BLaER1 (cell line): ENCODE measurements around the gene LRRC8D.

Experiments
- H3K27ac ChIP-seq: shearing (Covaris generic); formaldehyde crosslinking; 2 replicates; pipeline ENCODE4 v1.8.1; 2022
- H3K27me3 ChIP-seq: shearing (Covaris generic); formaldehyde crosslinking; 2 replicates; pipeline ENCODE4 v1.8.1; 2022
- H3K36me3 ChIP-seq: shearing (Covaris generic); formaldehyde crosslinking; 2 replicates; pipeline ENCODE4 v1.8.1; 2022
- H3K4me1 ChIP-seq: shearing (Covaris generic); formaldehyde crosslinking; 2 replicates; pipeline ENCODE4 v1.8.1; 2022
- H3K4me2 ChIP-seq: shearing (Covaris generic); formaldehyde crosslinking; 2 replicates; pipeline ENCODE4 v1.8.1; 2022
- H3K4me3 ChIP-seq: shearing (Covaris generic); formaldehyde crosslinking; 2 replicates; pipeline ENCODE4 v1.8.1; 2022
- H3K9ac ChIP-seq: shearing (Covaris generic); formaldehyde crosslinking; 2 replicates; pipeline ENCODE4 v1.8.1; 2022
- H3K9me3 ChIP-seq: shearing (Covaris generic); formaldehyde crosslinking; 2 replicates; pipeline ENCODE4 v1.8.1; 2022
- H4K20me1 ChIP-seq: shearing (Covaris generic); formaldehyde crosslinking; 2 replicates; pipeline ENCODE4 v1.8.1; 2022
- Cebpa-rat ChIP-seq: shearing (Covaris generic); IDR thresholded peaks from 2 replicates; pipeline ENCODE4 v1.8.1; 2022

LRRC8D gene

DNA sequence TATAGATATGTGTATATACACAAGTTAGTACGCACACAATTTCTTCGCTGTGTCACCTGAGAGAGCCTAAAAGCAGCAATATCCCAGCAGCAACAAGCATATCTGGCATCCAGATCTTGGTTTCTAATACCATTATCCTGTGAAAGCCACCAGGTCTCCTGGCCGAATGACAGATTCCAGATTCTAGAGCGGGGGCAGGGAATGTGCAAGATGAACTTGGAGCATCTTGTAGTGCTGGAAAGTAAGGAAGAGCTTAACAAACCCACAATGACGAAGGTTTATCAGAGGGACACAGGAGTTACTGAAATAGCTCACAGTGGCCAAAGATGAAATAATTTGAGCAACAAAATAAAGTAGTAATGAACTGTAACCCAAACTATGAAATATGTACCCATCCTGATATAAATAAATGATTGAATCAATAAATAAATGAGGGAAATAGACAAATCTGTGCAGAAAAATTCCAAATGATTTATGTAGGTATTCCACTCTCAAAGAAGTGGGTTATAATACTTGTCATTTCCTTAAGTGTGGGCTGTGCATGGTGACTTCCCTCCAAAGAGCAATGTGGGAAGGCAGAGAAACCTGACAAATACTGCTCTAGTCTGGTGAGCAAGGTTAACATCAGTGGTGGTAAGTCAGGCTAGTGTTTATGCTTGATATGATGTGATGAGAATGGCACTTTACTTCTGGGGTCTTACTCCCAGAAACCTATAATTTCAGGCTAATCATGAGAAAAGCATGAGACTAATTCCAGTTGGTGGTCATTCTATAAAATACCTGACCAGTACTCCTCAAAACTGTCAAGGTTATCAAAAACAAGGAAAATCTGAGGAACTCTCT is 67.9 kb downstream of the LRRC8D start:
- Histone ChIP-seq H3K4me2 (no peak overlapping the region), H3K4me3 (no peak overlapping the region)

DNA sequence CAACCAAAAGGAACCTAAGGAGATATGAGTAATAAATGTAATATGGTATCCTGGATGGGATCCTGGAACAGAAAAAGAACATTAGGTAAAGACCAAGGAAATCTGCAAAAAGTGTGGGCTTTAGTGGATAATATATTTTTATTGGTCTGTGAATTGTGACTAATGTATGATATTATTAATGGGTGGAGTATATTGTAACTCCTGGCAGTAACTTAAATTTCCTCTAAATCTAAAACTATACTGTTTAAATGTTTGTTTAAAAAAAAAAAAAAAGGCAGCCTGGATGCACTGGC is 68.4 kb downstream of the LRRC8D start:
- Histone ChIP-seq H3K4me2 (no peak overlapping the region), H3K4me1 (peaks cover 14% of the 10 kb centered on the region), H3K27ac (no peak overlapping the region)

More for the DNA sequence above, 67.9 kb downstream of the LRRC8D start:
- Histone ChIP-seq H3K36me3 (peaks cover 81% of the 10 kb centered on the region), H4K20me1 (peaks cover 82% of the 10 kb centered on the region), H3K27me3 (no peaks in the 10 kb centered on the region), H3K9me3 (no peaks in the 10 kb centered on the region), H3K4me1 (peaks cover 14% of the 10 kb centered on the region), H3K27ac (no peak overlapping the region), H3K9ac (no peak overlapping the region)
- TF ChIP-seq Cebpa-rat, result no peak

DNA sequence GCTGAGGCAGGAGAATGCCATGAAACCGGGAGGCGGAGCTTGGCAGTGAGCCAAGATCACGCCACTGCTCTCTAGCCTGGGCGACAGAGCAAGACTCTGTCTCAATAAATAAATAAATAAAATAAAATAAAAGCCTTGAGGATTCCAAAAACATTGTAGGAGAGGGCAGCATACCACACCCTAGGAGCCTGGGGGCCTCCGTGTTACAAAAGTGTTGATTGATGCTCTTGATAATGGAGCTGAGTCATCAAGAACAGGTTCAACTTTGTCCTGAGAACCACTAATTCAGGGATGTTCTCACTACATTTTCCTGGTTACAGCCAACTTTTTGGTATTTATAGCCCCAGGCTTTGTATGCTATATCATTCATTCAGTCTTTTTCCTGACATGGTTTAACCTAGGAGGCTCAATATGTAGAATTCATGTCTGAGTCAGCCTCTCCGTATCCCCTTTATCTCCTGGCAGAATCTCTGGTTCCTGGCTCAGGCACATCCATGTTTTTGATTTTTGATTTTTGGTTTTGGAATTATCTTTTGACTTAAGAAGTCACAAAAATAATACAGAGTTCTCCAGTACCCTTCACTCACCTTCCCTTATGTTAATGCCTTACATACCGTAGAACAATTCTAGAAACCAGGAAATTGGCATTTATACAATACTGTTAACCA is 69.4 kb downstream of the LRRC8D start:
- H4K20me1 ChIP-seq, result peaks cover 76% of the 10 kb centered on the region
- no peak overlapping the region for H3K4me2 ChIP-seq
- no peak overlapping the region for H3K27ac ChIP-seq
- H3K4me3 ChIP-seq, result no peak overlapping the region
- no peak for TF ChIP-seq Cebpa-rat
- no peak overlapping the region for H3K9ac ChIP-seq
- no peaks in the 10 kb centered on the region for H3K9me3 ChIP-seq
- peaks cover 76% of the 10 kb centered on the region for H3K36me3 ChIP-seq
- no peaks in the 10 kb centered on the region for H3K27me3 ChIP-seq
- peaks cover 14% of the 10 kb centered on the region for H3K4me1 ChIP-seq

More for the DNA sequence above, 68.4 kb downstream of the LRRC8D start:
- Histone ChIP-seq H3K9ac (no peak overlapping the region), H3K4me3 (no peak overlapping the region), H4K20me1 (peaks cover 82% of the 10 kb centered on the region), H3K27me3 (no peaks in the 10 kb centered on the region), H3K9me3 (no peaks in the 10 kb centered on the region), H3K36me3 (peaks cover 81% of the 10 kb centered on the region)
- TF ChIP-seq Cebpa-rat, result no peak

DNA sequence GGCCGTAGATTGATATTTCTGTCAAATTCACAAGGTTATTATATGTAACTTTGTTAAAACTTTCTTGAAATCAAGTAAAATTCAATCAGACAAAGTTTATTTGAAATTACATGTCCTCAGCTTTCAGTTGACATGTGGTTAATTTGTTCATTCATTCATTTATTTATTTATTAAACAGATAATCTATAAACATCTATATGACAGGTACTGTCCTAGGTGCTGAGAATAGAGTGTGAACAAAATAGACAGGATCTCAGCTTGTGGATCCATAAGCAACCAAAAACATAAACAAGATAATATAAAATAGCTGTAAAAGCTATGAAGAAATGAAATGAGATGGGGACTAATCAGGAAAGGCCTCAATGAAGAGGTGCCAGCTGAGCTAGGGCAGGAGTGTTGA is 72.0 kb downstream of the LRRC8D start:
- H3K27ac ChIP-seq, result no peak overlapping the region
- no peaks in the 10 kb centered on the region for H3K9me3 ChIP-seq
- peaks cover 63% of the 10 kb centered on the region for H4K20me1 ChIP-seq
- no peak overlapping the region for H3K9ac ChIP-seq
- peaks cover 79% of the 10 kb centered on the region for H3K36me3 ChIP-seq
- H3K4me3 ChIP-seq, result no peak overlapping the region
- no peaks in the 10 kb centered on the region for H3K27me3 ChIP-seq
- H3K4me1 ChIP-seq, result peaks cover 14% of the 10 kb centered on the region
- no peak overlapping the region for H3K4me2 ChIP-seq
- no peak for TF ChIP-seq Cebpa-rat

DNA sequence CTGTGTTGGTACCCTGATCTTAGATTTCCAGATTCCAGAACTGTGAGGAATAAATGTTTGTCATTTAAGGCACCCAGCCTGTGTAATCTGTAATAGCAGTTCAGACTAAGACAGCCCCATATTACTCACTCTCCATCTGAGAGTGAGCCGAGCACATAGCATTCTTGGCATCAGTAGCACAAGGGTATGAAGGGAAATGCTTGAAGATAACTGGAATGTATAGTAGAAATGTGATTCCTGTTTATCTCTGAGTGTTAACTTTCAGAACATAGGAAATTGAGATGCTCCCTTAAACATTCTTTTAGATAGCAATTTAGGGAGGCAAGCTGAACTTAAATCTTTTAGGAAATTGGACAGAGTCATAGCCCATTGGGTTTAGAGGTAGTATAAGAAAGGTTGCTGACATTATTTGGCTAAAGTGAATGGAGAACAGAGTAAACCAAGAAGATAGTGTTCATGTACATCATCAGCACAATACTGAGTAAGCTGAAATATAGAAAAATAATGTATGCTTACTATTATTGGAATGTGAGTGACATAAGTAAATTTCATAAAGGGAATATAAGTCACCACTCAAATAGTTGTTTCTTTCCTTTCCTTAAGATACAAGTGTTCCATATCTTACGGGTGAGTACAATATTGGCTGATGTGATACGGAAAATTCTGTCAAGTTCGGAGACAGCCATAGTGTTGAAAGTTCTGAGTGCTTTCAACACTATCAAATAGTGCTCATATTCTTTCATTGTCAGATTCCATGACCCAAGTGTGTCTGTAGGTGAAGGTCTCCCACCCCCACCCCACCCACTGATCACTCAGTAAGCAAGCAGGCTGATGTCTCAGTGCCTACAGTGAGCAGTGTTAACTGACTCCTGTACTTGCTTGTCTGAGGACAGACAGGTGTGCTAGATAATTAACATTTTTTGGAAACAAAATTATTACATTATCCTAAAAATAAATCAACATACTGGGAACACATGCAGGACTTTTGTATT is 73.7 kb downstream of the LRRC8D start:
- Histone ChIP-seq H3K36me3 (peaks cover 79% of the 10 kb centered on the region), H3K4me1 (peaks cover 24% of the 10 kb centered on the region)
- TF ChIP-seq Cebpa-rat, result no peak

GRCh38 chr1:89896105-89896942 is 75.5 kb downstream of the LRRC8D start:
- H3K27me3 ChIP-seq, result no peaks in the 10 kb centered on the region
- no peaks in the 10 kb centered on the region for H3K9me3 ChIP-seq
- no peak overlapping the region for H3K9ac ChIP-seq
- no peak overlapping the region for H3K27ac ChIP-seq
- no peak for TF ChIP-seq Cebpa-rat
- no peak overlapping the region for H3K4me2 ChIP-seq
- H4K20me1 ChIP-seq, result peaks cover 76% of the 10 kb centered on the region
- no peak overlapping the region for H3K4me3 ChIP-seq
- peaks cover 40% of the 10 kb centered on the region for H3K4me1 ChIP-seq
- H3K36me3 ChIP-seq, result peaks cover 68% of the 10 kb centered on the region

More for the DNA sequence above, 73.7 kb downstream of the LRRC8D start:
- H3K9me3 ChIP-seq, result no peaks in the 10 kb centered on the region
- no peak overlapping the region for H3K27ac ChIP-seq
- H3K27me3 ChIP-seq, result no peaks in the 10 kb centered on the region
- no peak overlapping the region for H3K9ac ChIP-seq
- no peak overlapping the region for H3K4me2 ChIP-seq
- peaks cover 67% of the 10 kb centered on the region for H4K20me1 ChIP-seq
- no peak overlapping the region for H3K4me3 ChIP-seq

DNA sequence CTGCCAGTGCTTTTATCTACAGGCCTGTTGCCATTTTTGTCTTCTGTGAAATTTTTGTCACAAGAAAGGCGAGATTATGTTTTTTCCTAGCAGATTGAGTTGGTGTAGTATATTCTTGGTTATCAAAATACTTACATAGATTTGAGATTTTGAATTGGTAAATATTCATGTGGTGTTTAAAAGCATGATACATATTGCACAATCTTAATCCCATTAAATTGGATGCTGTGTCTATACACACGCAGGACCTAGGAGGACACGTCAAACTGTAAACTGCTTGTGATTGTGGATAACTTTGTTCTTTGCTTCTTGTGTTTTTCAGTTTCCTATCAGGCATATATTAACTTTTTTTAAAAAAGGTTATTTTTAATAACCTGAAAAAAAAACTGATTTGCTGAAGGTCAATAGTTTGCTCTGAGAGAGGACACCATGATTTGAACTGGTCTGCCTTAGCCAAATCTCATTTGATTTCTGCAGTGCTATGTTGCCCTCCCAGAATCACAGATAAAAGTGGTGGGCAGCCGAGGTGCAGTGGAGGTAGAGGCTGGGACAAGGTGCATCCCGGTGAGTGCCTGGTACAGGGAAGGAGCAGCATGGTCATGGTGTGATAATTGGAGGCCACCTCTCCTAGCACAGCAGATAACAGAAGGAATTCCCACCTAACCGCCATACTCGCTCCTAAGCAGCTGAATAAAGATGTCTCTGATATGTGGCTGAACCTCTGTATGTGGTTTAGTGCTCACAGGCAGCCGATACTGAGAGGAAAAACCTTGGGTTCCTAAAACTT is 76.7 kb downstream of the LRRC8D start:
- Histone ChIP-seq H3K27ac (no peak overlapping the region), H3K4me1 (peaks cover 40% of the 10 kb centered on the region), H4K20me1 (peaks cover 71% of the 10 kb centered on the region), H3K4me2 (no peak overlapping the region), H3K27me3 (no peaks in the 10 kb centered on the region), H3K4me3 (no peak overlapping the region), H3K9me3 (no peaks in the 10 kb centered on the region), H3K36me3 (peaks cover 63% of the 10 kb centered on the region), H3K9ac (no peak overlapping the region)
- TF ChIP-seq Cebpa-rat, result no peak

GRCh38 chr1:89898150-89898549 is 77.3 kb downstream of the LRRC8D start:
- Histone ChIP-seq H3K27ac (no peak overlapping the region), H3K4me3 (no peak overlapping the region), H3K9me3 (no peaks in the 10 kb centered on the region), H3K9ac (no peak overlapping the region), H3K4me1 (peaks cover 44% of the 10 kb centered on the region), H3K27me3 (no peaks in the 10 kb centered on the region), H3K36me3 (peaks cover 60% of the 10 kb centered on the region), H3K4me2 (no peak overlapping the region), H4K20me1 (peaks cover 71% of the 10 kb centered on the region)
- TF ChIP-seq Cebpa-rat, result no peak
